CD14-positive monocyte (primary cell): ENCODE results near the gene NUDT8. TPM values are rescaled to one million over a fixed set of nuclear protein-coding genes. Genes with fewer than 3 reads are reported as not detected.
"Not testable (repeated sequence)": the region's sequence is repeated elsewhere in the genome, so short reads cannot be mapped to it uniquely, and the experiment has no call there.

ENCODE experiments used
- DNase-seq, 3 donors: peaks; one replicate each; pipeline ENCODE4 v3.0.0-alpha.2; 2011 to 2022
- H2AFZ ChIP-seq: 2 replicates; pipeline ENCODE4 v1.6.0; 2012; ENCODE audit warnings: mild to moderate bottlenecking, low read depth, low read length, inconsistent platforms; ENCODE audit not compliant: insufficient read depth, poor library complexity, severe bottlenecking
- H3K27ac ChIP-seq, 2 donors: 1 replicate in 1 of 2; 2 replicates in 1 of 2; pipeline ENCODE4 v1.5.1; 2012 to 2013; ENCODE audit warnings: low read length in 2 of 2, control low read depth in 1 of 2, inconsistent platforms in 1 of 2, low read depth in 1 of 2, mild to moderate bottlenecking in 1 of 2
- H3K27me3 ChIP-seq, 2 donors: one replicate each; pipeline versions ENCODE4 v1.6.0 to v1.6.1; 2011 to 2013; ENCODE audit warnings: low read length in 2 of 2; ENCODE audit not compliant: control insufficient read depth in 2 of 2, insufficient read depth in 2 of 2
- H3K36me3 ChIP-seq, 2 donors: replicated peaks in 1 of 2; 1 replicate in 1 of 2; 2 replicates in 1 of 2; pipeline versions ENCODE4 v1.5.1 to v1.6.1; 2012 to 2013; ENCODE audit warnings: low read length in 2 of 2, control low read depth in 1 of 2, inconsistent platforms in 1 of 2, mild to moderate bottlenecking in 1 of 2; ENCODE audit not compliant: insufficient read depth in 2 of 2, control insufficient read depth in 1 of 2
- H3K4me1 ChIP-seq, 2 donors: 1 replicate in 1 of 2; 2 replicates in 1 of 2; pipeline versions ENCODE4 v1.5.1 to v1.6.1; 2012 to 2013; ENCODE audit warnings: low read length in 2 of 2, control low read depth in 1 of 2, inconsistent platforms in 1 of 2, mild to moderate bottlenecking in 1 of 2, moderate library complexity in 1 of 2; ENCODE audit not compliant: insufficient read depth in 2 of 2, control insufficient read depth in 1 of 2
- H3K4me2 ChIP-seq: replicated peaks from 2 replicates; pipeline ENCODE3; 2012; ENCODE audit warnings: low read length, moderate library complexity, mild to moderate bottlenecking; ENCODE audit not compliant: poor library complexity, severe bottlenecking; ENCODE audit errors: extremely low read depth
- H3K4me3 ChIP-seq, 3 experiments: fragments of 200-600 bp in 1 of 3; sonication (generic) in 1 of 3; replicated peaks in 1 of 3; 1 replicate in 2 of 3; 2 replicates in 1 of 3; pipeline ENCODE4 v1.5.1; 2011 to 2013; ENCODE audit warnings: low read length in 3 of 3, mild to moderate bottlenecking in 3 of 3, control low read depth in 2 of 3, low read depth in 2 of 3, inconsistent platforms in 1 of 3, moderate library complexity in 1 of 3
- H3K79me2 ChIP-seq: 2 replicates; pipeline ENCODE4 v1.6.0; 2012; ENCODE audit warnings: mild to moderate bottlenecking, control low read depth, inconsistent platforms, low read length, moderate library complexity; ENCODE audit not compliant: insufficient read depth
- H3K9ac ChIP-seq: 2 replicates; pipeline ENCODE4 v1.6.0; 2017; ENCODE audit warnings: low read length, mild to moderate bottlenecking; ENCODE audit not compliant: insufficient read depth, poor library complexity, severe bottlenecking
- H3K9me3 ChIP-seq, 2 donors: replicated peaks in 1 of 2; 1 replicate in 1 of 2; 2 replicates in 1 of 2; pipeline versions ENCODE4 v1.5.1 to v1.6.1; 2012 to 2013; ENCODE audit warnings: low read length in 2 of 2, control low read depth in 1 of 2; ENCODE audit not compliant: control insufficient read depth in 1 of 2, insufficient read depth in 1 of 2
- H4K20me1 ChIP-seq: 2 replicates; pipeline ENCODE4 v1.6.0; 2012; ENCODE audit warnings: mild to moderate bottlenecking, low read length, control low read depth, moderate library complexity; ENCODE audit not compliant: insufficient read depth
- H3K27ac Mint-ChIP-seq, 7 donors: one replicate each; pipeline ENCODE4 v1.8.0; 2020; ENCODE audit warnings: mild to moderate bottlenecking in 7 of 7, mixed read lengths in 7 of 7, moderate library complexity in 6 of 7, inconsistent platforms in 2 of 7
- H3K27me3 Mint-ChIP-seq, 3 donors: one replicate each; pipeline ENCODE4 v1.8.0; 2021 to 2022; ENCODE audit warnings: low read depth in 3 of 3, mild to moderate bottlenecking in 3 of 3, mixed read lengths in 3 of 3, moderate library complexity in 3 of 3, inconsistent platforms in 1 of 3
- H3K36me3 Mint-ChIP-seq, 2 donors: one replicate each; pipeline ENCODE4 v1.8.0; 2020; ENCODE audit warnings: mixed read lengths in 2 of 2, inconsistent platforms in 1 of 2, mild to moderate bottlenecking in 1 of 2
- H3K4me1 Mint-ChIP-seq: one replicate; pipeline ENCODE4 v1.8.0; 2020; ENCODE audit warnings: mild to moderate bottlenecking, mixed read lengths
- H3K4me3 Mint-ChIP-seq, 2 donors: one replicate each; pipeline ENCODE4 v1.8.0; 2020; ENCODE audit warnings: mild to moderate bottlenecking in 2 of 2, mixed read lengths in 2 of 2, moderate library complexity in 1 of 2
- H3K9me3 Mint-ChIP-seq, 7 donors: one replicate each; pipeline ENCODE4 v1.8.0; 2020 to 2022; ENCODE audit warnings: mixed read lengths in 7 of 7, mild to moderate bottlenecking in 6 of 7, moderate library complexity in 6 of 7, inconsistent platforms in 2 of 7
- WGBS: methylation state at CpG from one replicate; pipeline ENCODE4 v1.1.5; 2013; ENCODE audit warnings: missing lambda C conversion rate; ENCODE audit not compliant: insufficient coverage; 5-methylcytosine and 5-hydroxymethylcytosine counted together
- intact Hi-C, 2 donors: fragments of 100-400 bp; cut with micrococcal nuclease; formaldehyde crosslinking; loops; one replicate each; pipeline versions ENCODE4 v1.15.0 to v1.15.1; 2023
- polyA plus RNA-seq, 3 donors: library from polyadenylated mRNA; depleted of rRNA in 1 of 3; unstranded in 2 of 3; stranded (reverse) in 1 of 3; fragments of 300-500 nt in 2 of 3; fragments of >200 nt in 1 of 3; fragmentation: Illumina TruSeq in 2 of 3; gene quantifications; 1 replicate in 2 of 3; 2 replicates in 1 of 3; pipeline ENCODE4 v1.2.3, GENCODE V29; 2012 to 2021
- TF ChIP-seq, protein P1 (sequence below): fragments of 200-600 bp; IDR thresholded peaks from one replicate; pipeline ENCODE4 v1.8.0; 2022; ENCODE audit warnings: antibody characterized with exemption, mild to moderate bottlenecking

Gene NUDT8
- polyA plus RNA-seq, 3 donors = 0.92 to 1.4 (median 1.3) TPM

GRCh38 chr11:67662835-67663531 is 33.2 kb upstream of the NUDT8 start:
- no peaks in the 10 kb centered on the region for H3K4me1 ChIP-seq
- no peak overlapping the region for H3K27ac Mint-ChIP-seq
- no peak overlapping the region for H3K4me3 Mint-ChIP-seq
- WGBS = 89% methylated on average over 18 of the region's 19 CpGs
- no peaks in the 10 kb centered on the region for H3K9me3 ChIP-seq
- intact Hi-C loops = no loop called here
- H3K27me3 Mint-ChIP-seq = peaks cover 0 to 2% (median 1%) of the 10 kb centered on the region in 3 donors
- peaks cover 0 to 3% (median 0%) of the 10 kb centered on the region in 7 donors for H3K9me3 Mint-ChIP-seq
- no peaks in the 10 kb centered on the region for H3K36me3 ChIP-seq
- no peaks in the 10 kb centered on the region for H3K79me2 ChIP-seq
- H2AFZ ChIP-seq = no peak overlapping the region
- H3K27ac ChIP-seq = no peak overlapping the region
- no peaks in the 10 kb centered on the region for H3K36me3 Mint-ChIP-seq
- no peaks in the 10 kb centered on the region for H3K4me1 Mint-ChIP-seq
- no peak overlapping the region for H3K4me3 ChIP-seq
- H4K20me1 ChIP-seq = no peaks in the 10 kb centered on the region
- H3K27me3 ChIP-seq = no peaks in the 10 kb centered on the region
- TF ChIP-seq, protein P1, sequence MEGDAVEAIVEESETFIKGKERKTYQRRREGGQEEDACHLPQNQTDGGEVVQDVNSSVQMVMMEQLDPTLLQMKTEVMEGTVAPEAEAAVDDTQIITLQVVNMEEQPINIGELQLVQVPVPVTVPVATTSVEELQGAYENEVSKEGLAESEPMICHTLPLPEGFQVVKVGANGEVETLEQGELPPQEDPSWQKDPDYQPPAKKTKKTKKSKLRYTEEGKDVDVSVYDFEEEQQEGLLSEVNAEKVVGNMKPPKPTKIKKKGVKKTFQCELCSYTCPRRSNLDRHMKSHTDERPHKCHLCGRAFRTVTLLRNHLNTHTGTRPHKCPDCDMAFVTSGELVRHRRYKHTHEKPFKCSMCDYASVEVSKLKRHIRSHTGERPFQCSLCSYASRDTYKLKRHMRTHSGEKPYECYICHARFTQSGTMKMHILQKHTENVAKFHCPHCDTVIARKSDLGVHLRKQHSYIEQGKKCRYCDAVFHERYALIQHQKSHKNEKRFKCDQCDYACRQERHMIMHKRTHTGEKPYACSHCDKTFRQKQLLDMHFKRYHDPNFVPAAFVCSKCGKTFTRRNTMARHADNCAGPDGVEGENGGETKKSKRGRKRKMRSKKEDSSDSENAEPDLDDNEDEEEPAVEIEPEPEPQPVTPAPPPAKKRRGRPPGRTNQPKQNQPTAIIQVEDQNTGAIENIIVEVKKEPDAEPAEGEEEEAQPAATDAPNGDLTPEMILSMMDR = no peak
- H3K9ac ChIP-seq = no peak overlapping the region
- H3K4me2 ChIP-seq = no peak overlapping the region
- no peak for DNase-seq

DNA sequence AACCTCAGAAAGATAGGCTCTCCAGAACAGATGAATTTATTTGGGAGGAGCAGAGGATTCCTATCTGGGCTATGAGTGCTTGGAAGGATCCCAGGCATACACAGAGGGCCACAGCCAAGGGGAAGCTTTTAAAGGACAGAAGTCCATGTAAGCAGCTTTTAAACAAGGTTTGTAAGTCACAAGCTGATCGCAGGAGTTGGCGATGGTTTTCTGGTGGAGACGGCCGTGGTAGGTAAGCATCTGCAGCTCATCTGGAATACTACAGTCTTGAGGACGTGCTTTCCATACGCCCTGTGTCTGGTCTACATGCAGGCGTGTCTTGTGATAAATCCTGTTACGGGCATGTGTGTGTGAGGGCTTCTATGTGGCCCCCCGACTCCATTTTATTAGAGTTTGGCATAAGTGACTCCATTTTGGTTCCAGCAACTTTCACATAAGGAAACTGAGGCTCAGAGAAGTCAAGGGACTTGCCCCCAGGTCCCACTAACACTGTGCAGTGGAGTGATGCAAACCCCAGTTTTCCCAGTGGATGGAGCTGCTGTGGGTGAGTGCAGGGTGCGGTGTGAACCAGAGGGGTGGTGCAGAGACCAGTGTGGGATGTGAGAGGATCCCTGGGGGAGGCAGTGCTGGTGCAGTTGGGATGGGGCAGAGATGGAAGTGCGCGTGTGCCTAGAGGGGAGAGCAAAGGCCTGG is 32.6 kb upstream of the NUDT8 start:
- TF ChIP-seq, protein P1 = no peak
- no peaks in the 10 kb centered on the region for H3K4me1 ChIP-seq
- H3K9ac ChIP-seq = no peak overlapping the region
- Mint-ChIP-seq H3K4me1 (no peaks in the 10 kb centered on the region), H3K27ac (no peak overlapping the region), H3K4me3 (no peak overlapping the region), H3K9me3 (peaks cover 0 to 9% (median 3%) of the 10 kb centered on the region in 7 donors), H3K27me3 (peaks cover 0 to 2% (median 1%) of the 10 kb centered on the region in 3 donors), H3K36me3 (no peaks in the 10 kb centered on the region)
- no peaks in the 10 kb centered on the region for H3K79me2 ChIP-seq
- no peaks in the 10 kb centered on the region for H3K36me3 ChIP-seq
- DNase-seq = no peak
- H3K27me3 ChIP-seq = no peaks in the 10 kb centered on the region
- intact Hi-C loops = no loop called here
- 96% methylated on average over 10 of the region's 12 CpGs for WGBS
- H3K27ac ChIP-seq = no peak overlapping the region
- H3K4me2 ChIP-seq = no peak overlapping the region
- H3K9me3 ChIP-seq = no peaks in the 10 kb centered on the region
- H3K4me3 ChIP-seq = no peak overlapping the region
- H2AFZ ChIP-seq = no peak overlapping the region
- H4K20me1 ChIP-seq = no peaks in the 10 kb centered on the region

DNA sequence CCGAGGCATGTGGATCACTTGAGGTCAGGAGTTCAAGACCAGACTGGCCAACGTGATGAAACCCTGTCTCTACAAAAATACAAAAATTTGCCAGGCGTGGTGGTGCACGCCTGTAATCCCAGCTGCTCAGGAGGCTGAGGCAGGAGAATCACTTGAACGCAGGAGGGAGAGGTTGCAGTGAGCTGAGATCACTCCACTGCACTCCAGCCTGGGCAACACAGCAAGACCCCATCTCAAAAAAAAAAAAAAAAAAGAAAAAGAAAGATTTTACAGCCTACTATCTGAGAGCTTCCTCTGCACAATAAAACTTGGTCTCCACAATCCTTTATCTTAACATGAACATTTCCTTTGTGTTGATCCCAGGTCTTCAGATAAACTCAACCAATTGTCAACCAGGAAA is 31.0 kb upstream of the NUDT8 start:
- H4K20me1 ChIP-seq, H3K4me3 ChIP-seq, H3K36me3 ChIP-seq, H3K27me3 ChIP-seq, intact Hi-C loops, H3K4me2 ChIP-seq, H3K27ac ChIP-seq, H3K9ac ChIP-seq, H3K79me2 ChIP-seq, H3K27ac Mint-ChIP-seq, H3K4me3 Mint-ChIP-seq, H2AFZ ChIP-seq, H3K36me3 Mint-ChIP-seq, H3K4me1 Mint-ChIP-seq, H3K27me3 Mint-ChIP-seq, DNase-seq, H3K4me1 ChIP-seq: not testable (repeated sequence)
- H3K9me3 Mint-ChIP-seq = peaks cover 4 to 22% (median 16%) of the 10 kb centered on the region in 7 donors
- H3K9me3 ChIP-seq = peaks cover 11% of the 10 kb centered on the region in 2 donors
- 93% methylated on average over 2 of the region's 5 CpGs for WGBS
